ENCODE results near the gene USHBP1. TPM values are rescaled to one million over a fixed set of nuclear protein-coding genes. Genes with fewer than 3 reads are reported as not detected.
A peak's percentile ranks its signal among the peaks of the same experiment; 100 is the strongest.

Gene USHBP1
- total and polyA plus RNA-seq, 2 of the 13 experiments (the other 11 are each of a cell fraction or from before 2014, with no cell fraction given) = 0.15 to 1.5 TPM

- 0 out of 2 replicates have a peak, but pooled peaks have one; percentile 25 for TF ChIP-seq ZNF616 (CRISPR knock-in tag; IDR thresholded peaks at IDR 0.05; ENCODE audit: low read depth)
- TF ChIP-seq HOXA9 (CRISPR knock-in tag; IDR thresholded peaks at IDR 0.05; ENCODE audit: borderline replicate concordance) = no peak
- TF ChIP-seq, protein P1, sequence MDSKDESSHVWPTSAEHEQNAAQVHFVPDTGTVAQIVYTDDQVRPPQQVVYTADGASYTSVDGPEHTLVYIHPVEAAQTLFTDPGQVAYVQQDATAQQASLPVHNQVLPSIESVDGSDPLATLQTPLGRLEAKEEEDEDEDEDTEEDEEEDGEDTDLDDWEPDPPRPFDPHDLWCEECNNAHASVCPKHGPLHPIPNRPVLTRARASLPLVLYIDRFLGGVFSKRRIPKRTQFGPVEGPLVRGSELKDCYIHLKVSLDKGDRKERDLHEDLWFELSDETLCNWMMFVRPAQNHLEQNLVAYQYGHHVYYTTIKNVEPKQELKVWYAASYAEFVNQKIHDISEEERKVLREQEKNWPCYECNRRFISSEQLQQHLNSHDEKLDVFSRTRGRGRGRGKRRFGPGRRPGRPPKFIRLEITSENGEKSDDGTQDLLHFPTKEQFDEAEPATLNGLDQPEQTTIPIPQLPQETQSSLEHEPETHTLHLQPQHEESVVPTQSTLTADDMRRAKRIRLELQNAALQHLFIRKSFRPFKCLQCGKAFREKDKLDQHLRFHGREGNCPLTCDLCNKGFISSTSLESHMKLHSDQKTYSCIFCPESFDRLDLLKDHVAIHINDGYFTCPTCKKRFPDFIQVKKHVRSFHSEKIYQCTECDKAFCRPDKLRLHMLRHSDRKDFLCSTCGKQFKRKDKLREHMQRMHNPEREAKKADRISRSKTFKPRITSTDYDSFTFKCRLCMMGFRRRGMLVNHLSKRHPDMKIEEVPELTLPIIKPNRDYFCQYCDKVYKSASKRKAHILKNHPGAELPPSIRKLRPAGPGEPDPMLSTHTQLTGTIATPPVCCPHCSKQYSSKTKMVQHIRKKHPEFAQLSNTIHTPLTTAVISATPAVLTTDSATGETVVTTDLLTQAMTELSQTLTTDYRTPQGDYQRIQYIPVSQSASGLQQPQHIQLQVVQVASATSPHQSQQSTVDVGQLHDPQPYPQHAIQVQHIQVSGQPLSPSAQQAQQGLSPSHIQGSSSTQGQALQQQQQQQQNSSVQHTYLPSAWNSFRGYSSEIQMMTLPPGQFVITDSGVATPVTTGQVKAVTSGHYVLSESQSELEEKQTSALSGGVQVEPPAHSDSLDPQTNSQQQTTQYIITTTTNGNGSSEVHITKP (CRISPR knock-in tag; IDR thresholded peaks at IDR 0.05; ENCODE audit: low read depth) = peak; percentile 92
- 0 out of 2 replicates have a peak, but pooled peaks have one; percentile 42 for TF ChIP-seq KLF9 (CRISPR knock-in tag; IDR thresholded peaks at IDR 0.05; ENCODE audit: low read depth)
- TF ChIP-seq CREB3 (CRISPR knock-in tag; IDR thresholded peaks at IDR 0.05) = peak; percentile 65; the same call in 1 of the 2 replicates
- TF ChIP-seq, protein P2, sequence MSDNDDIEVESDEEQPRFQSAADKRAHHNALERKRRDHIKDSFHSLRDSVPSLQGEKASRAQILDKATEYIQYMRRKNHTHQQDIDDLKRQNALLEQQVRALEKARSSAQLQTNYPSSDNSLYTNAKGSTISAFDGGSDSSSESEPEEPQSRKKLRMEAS (IDR thresholded peaks at IDR 0.05) = peak; percentile 80
- TF ChIP-seq ZFP36L2 (CRISPR knock-in tag; IDR thresholded peaks at IDR 0.05) = no peak
- peak; percentile 85 for TF ChIP-seq MED8 (CRISPR knock-in tag; IDR thresholded peaks at IDR 0.05; ENCODE audit: insufficient replicate concordance)
- TF ChIP-seq PHB2 (IDR thresholded peaks at IDR 0.05; ENCODE audit: partially characterized antibody) = no peak
- TF ChIP-seq WIZ (CRISPR knock-in tag; IDR thresholded peaks at IDR 0.05) = no peak
- peak; percentile 90; the same call in 1 of the 2 replicates for TF ChIP-seq KDM2A (CRISPR knock-in tag; IDR thresholded peaks at IDR 0.05; ENCODE audit: borderline replicate concordance, low read depth)
- peak; percentile 72 for TF ChIP-seq ZBTB2 (CRISPR knock-in tag; IDR thresholded peaks at IDR 0.05; ENCODE audit: low read depth)
- peak; percentile 82; the same call in 1 of the 2 replicates for TF ChIP-seq HOXD1 (CRISPR knock-in tag; IDR thresholded peaks at IDR 0.05)
- TF ChIP-seq ZNF30 (CRISPR knock-in tag; IDR thresholded peaks at IDR 0.05) = no peak
- no peak for TF ChIP-seq PRMT3 (CRISPR knock-in tag; IDR thresholded peaks at IDR 0.05; ENCODE audit: borderline replicate concordance, low read depth)
- TF ChIP-seq ZNF557 (CRISPR knock-in tag; IDR thresholded peaks at IDR 0.05) = no peak
- peak; percentile 85 for TF ChIP-seq SNAPC4 (CRISPR knock-in tag; IDR thresholded peaks at IDR 0.05)
These were observed 49.2 kb downstream of the USHBP1 start, which contains the start of gene USE1 (continued) for GRCh38 chr19:17215127-17215971.

Data from HepG2 (cell line).